Activated naive CD4-positive, alpha-beta T cell (primary cell): ENCODE data around the gene LRRC8C.
"Not testable (repeated sequence)": the region's sequence is repeated elsewhere in the genome, so short reads cannot be mapped to it uniquely, and the experiment has no call there.

Experiments used
- DNase-seq, 4 experiments: peaks; one replicate each; lab custom pipeline; 2025; lab: John Stamatoyannopoulos, UW

The LRRC8C gene

DNA sequence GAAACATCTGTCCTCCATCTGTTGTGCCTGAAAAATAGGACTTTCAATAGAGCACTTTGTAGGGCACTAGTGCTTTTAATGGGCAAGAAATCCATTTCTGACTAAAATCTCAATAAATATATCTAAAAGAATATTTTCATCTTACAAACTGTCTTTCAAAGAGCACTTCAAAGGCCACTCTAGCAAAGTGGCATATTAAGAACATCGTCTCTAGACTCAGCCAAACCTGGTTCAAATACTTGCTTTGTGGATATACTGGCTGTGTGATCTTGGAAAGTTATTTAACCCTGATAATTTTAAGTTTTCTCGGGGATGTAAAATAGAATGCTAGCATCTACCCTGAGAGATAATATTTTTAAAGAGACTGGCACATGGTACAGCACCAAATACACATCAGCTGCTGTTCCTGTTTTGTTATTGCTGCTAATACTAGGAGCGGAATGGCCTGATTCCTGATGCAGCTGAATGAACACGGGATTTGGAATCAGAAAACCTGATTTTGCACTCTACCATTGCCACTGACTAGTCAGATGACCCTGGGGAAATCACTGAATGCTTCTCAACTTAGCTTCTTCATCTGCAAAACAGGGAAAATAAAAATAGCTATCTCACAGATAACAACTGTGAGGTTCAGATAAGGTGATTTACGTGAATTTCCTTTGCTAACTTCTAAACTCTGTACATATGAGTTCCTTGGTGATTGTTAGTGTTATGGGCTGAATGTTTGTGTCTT lies 25.2 kb upstream of the LRRC8C start:
- no peak for DNase-seq

GRCh38 chr1:89608319-89608983 lies 24.5 kb upstream of the LRRC8C start:
- peak in 3 of 4 experiments; percentile 15 to 55 (median 52) for DNase-seq

- peak in 2 of 4 experiments; percentile 47 to 49 for DNase-seq
Observed at GRCh38 chr1:89608984-89609725, 23.8 kb upstream of the LRRC8C start.

GRCh38 chr1:89609781-89610456 lies 23.0 kb upstream of the LRRC8C start:
- DNase-seq, result peak in 2 of 4 experiments; percentile 6 to 33

GRCh38 chr1:89610457-89611011 lies 22.4 kb upstream of the LRRC8C start:
- peak in 2 of 4 experiments; percentile 39 to 40 for DNase-seq

DNA sequence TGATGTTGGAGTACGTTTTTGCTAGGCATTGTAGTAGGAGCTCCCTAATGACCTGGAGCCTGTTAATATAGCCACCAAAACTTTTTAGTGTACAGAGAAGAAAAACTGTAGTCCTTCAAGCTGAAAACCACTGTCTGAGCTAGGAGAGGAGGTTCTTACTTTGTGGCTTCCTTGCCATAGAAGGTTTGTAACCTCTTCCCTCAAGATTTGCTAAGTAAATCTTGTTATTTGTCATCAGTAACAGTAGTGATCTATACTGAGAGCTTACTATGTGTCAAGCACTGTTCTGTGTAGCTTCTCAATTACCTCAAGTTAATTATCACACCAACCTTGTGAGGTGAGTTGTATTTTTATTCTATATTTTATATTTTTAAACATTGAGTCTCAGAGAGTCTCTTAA lies 21.2 kb upstream of the LRRC8C start:
- DNase-seq, result no peak

DNA sequence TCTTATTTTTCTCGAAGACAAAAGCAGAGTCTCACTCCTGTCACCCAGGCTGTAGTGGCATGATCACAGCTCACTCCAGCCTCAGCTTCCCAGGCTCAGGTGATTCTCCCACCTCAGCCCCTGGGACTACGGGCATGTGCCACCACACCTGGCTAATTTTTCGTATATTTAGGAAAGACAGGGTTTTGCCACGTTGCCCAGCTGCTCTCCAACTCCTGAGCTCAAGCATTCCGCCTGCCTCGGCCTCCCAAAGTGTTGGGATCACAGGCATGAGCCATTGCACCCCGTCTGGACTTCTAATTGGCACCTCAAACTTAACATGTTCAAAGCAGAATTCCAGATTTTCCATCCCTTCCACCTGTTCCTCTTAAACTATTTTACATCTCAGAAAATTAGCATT lies 19.0 kb upstream of the LRRC8C start:
- no peak for DNase-seq

DNA sequence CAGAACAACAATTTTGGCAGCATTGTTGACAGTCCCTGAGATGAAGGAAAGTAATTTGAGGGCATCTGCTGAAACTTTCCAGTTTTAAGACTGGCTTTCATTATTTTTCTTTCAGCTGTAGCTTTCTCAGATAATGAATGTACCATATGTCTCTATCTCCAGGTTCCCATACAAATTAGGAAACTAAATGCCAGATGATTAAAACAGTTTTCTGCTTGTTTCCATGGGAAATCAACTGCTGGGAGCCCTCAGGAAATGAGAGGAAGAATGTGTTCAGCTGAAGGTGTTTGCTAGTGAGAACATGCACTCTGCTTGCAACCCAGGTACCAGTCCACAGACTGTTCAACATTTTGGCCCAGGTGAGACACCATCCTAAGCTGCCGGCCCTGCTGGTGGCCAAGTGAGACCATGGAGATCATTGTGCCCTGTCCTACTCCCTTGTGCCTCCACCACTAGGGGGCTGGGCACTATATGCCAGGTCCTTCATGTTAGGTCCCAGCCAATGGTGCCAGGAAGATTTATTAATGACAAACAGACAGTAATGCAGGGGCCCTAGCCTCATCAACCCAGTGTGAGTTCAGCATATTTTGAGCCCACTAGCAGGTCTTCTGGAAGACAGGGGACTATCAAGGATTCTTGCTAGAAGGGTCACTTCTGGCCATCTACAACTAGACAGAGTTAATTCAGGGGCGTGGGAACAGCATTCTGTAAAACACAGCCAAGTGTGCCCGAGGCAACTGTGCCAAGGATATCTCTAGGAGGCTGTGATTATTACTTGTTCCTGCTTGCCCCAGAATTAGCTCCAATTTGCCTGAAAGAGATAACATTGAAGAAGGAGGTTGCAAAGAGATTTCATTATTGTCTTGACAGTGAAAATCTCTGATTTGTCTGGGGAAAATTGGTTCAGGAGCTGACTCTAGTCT lies 17.0 kb upstream of the LRRC8C start:
- DNase-seq, result no peak

- DNase-seq, result no peak
Observed at GRCh38 chr1:89616844-89617627, 15.9 kb upstream of the LRRC8C start.

DNA sequence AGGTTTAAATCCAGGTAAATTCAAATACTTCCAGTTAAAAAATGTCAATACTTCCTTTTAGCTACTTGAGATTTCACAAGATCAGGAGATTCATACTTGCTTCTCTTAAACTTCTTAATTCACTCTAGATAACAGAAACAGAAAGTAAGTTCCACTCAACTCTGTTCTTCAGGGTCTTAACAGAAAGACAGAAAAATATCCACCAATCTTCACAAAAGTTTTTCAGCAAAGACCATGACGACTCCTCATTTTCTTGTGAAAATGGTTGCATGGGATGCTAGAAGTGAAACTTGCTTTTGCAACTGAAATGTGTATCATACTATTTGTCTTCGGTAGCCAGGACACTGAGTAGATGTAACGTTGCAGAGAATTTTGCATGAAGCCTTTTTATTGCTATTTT lies 12.3 kb upstream of the LRRC8C start:
- DNase-seq, result no peak

GRCh38 chr1:89622895-89623294 lies 10.0 kb upstream of the LRRC8C start:
- DNase-seq, result no peak

- DNase-seq, result no peak
Observed at GRCh38 chr1:89624314-89624713, 8.6 kb upstream of the LRRC8C start.

DNA sequence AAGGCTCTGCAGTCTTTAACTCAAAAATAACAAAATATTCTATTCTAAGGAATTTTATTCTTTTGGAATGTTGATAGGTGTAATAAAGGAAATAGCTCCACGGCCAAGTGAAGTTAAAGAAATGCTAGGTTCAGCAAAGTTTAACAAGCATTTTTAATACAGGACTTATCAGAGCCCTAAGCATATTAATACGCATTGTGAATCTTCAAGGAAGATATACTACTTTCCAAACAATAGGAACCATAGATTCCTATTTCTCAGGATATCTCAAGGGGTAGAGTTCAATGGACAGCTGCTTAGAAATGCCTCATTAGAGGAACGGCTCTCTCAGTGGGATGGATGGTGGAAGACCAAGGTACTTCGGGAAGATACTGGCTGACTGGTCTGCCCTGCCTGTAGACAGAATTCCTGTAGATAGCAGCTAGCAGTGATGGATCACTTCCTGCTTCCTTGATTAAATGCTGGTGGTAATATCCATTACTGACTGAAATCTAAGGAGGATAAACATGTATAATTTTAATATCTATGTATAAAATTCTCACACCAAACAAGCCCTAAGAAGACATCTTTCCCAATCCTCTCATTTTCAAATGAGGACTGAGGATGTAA lies 8.1 kb upstream of the LRRC8C start:
- no peak for DNase-seq

- no peak for DNase-seq
Observed at GRCh38 chr1:89627596-89627962, 5.3 kb upstream of the LRRC8C start.

DNA sequence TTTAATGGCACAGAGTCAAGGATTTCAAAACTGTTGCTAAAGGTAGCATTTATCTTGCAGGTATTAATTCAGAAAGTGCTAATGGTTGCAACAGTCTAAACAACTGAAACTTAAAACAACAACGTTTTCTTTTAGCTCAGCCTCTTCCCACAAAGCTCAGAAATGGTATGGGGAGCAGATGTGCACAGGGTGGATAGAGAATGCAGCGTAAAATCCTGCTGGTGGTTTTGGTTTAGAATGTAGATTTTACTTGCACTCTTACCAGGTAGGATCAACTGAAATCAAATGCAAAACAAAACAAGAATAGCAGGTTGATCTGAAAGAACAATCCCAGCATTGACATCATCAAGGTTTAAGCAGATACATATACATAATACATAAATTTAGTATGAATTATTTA lies 3.8 kb upstream of the LRRC8C start:
- no peak for DNase-seq

- not testable (repeated sequence) for DNase-seq
Observed at GRCh38 chr1:89629600-89629999, 3.3 kb upstream of the LRRC8C start.

DNA sequence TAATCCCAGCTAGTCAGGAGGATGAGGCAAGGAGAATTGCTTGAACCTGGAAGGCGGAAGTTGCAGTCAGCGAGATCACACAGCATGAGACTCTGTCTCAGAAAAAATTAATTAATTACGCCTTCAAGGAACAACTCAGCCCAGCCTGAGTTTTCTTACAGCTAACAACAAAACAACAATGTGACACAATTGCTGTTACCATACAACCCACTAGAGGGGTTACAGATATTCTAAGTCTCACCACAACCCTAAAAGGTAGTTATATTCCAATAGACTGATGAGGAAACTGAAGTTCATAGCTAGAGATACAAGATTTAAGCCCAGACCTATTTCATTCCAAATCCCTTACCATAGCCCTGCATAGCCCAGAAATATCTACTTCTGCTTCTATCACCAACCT lies 2.9 kb upstream of the LRRC8C start:
- no peak for DNase-seq

- DNase-seq, result peak in 1 of 4 experiments; percentile 7
Observed at GRCh38 chr1:89631816-89632656, 884 bp upstream of the LRRC8C start.
